DMS 273 (cell line): ENCODE measurements around the gene CTAGE6.
"Not testable (repeated sequence)": the region's sequence is repeated elsewhere in the genome, so short reads cannot be mapped to it uniquely, and the experiment has no call there.

Experiments used
- DNase-seq: peaks from one replicate; lab custom pipeline; 2025; ENCODE audit not compliant: unreplicated experiment; lab: John Stamatoyannopoulos, UW

The CTAGE6 gene, protein sequence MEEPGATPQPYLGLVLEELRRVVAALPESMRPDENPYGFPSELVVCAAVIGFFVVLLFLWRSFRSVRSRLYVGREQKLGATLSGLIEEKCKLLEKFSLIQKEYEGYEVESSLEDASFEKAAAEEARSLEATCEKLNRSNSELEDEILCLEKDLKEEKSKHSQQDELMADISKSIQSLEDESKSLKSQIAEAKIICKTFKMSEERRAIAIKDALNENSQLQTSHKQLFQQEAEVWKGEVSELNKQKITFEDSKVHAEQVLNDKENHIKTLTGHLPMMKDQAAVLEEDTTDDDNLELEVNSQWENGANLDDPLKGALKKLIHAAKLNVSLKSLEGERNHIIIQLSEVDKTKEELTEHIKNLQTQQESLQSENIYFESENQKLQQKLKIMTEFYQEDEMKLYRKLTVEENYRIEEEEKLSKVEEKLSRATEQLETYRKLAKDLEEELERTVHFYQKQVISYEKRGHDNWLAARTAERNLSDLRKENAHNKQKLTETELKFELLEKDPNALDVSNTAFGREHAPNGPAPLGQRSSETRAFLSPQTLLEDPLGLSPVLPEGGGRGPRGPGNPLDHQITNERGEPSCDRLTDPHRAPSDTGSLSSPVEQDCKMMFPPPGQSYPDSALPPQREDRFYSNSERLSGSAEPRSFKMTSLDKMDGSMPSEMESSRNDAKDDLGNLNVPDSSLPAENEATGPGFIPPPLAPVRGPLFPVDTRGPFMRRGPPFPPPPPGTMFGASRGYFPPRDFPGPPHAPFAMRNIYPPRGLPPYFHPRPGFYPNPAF

DNA sequence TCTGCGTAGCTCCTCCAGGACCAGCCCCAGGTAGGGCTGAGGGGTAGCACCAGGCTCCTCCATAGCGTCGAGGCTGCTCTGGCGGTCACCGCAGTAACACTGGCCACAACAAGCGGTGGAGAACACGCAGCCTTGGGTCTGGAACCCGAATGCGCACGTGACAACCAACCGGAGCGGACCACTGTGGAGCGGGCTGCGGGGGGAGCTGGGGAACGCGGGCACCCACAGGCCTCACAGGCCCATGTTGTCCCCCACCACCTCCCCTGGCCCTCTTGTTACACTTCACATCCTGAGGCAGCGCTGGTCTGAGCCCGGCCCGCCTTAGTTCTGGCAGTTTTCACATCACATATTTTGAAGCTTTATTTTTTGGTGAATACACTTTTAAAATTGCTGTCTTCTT lies at the start of gene CTAGE6:
TSS of gene CTAGE6 (minus strand) at position 101 of the 400 bp plus-strand sequence. CDS start at position 63, 38 bp downstream.
- DNase-seq = not testable (repeated sequence)

DNA sequence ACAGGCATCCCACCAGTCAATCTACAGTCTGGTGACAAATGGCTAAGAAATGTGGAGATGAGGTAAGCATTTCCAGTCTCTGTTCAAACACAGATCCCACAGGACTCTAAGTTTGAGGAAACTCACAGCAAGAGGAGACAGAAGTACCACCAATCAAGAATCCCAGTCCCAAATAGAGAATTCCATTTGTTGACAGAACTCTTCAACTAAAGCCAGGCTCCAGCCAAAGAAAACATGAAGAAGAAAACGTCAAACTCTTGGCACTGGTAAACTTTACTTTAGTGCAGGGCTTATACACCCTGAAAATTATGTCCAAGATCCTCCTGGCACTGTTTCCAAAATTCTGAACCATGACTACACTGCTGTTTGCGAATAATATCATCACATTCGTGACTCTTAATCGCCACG lies 49.2 kb upstream of the CTAGE6 start:
- DNase-seq = not testable (repeated sequence)

DNA sequence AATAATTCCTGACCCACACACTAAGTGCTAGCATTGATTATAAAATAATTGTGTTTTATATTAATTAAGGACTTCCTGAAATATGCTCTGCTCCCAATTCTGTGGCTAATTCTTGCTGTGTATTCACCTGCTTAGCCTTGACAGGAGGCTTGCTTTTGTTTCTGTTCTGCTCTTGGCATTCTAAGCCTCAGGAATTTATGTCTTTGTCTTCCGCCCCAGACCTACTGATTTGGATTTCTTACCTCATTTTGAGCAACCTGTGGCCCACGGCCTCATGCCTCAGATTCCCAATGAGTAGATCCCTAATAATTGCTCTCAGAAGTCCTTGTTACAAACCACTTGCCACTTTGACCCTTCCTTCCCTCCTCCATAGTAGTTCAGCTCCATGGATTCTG lies 40.4 kb upstream of the CTAGE6 start:
- not testable (repeated sequence) for DNase-seq

GRCh38 chr7:143797119-143797895 lies 39.8 kb upstream of the CTAGE6 start:
- not testable (repeated sequence) for DNase-seq

DNA sequence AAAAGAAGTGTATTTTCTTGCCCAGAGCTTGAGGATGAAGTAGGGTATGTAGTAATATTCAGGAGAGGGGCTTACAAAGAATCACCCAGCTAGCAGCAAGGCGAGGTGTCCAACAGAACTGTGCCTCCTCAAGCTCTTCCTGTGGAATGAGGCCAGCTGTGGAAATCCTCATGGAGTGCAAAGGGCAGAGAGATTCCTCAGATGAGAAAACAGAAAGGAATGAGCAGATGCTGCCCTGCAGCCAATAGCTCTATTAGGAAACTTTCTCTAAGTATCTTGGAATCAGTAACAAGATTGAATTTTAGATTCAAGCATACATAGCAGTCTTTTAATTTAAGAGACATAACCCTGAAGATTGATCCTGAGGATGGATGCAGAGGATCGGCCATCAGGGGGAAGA lies 38.2 kb upstream of the CTAGE6 start:
- not testable (repeated sequence) for DNase-seq

DNA sequence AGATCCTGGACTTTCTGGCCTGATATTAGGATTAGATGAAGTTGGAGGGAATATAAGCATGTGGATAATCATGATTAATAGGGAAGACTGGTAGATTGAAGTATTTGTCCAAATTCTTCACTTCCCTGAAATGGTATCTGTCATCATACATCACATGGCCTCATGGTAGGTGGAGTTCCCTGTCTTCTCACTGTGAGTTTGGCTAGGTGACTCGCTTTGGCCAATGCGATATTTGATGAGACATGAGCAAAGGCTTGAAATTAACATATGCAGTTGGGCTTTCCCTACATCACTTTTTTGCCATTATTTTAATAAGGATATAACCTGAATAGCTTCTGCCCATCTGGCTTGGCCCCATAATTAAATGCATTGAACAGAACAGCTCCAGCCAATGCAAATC lies 35.1 kb upstream of the CTAGE6 start:
- not testable (repeated sequence) for DNase-seq

DNA sequence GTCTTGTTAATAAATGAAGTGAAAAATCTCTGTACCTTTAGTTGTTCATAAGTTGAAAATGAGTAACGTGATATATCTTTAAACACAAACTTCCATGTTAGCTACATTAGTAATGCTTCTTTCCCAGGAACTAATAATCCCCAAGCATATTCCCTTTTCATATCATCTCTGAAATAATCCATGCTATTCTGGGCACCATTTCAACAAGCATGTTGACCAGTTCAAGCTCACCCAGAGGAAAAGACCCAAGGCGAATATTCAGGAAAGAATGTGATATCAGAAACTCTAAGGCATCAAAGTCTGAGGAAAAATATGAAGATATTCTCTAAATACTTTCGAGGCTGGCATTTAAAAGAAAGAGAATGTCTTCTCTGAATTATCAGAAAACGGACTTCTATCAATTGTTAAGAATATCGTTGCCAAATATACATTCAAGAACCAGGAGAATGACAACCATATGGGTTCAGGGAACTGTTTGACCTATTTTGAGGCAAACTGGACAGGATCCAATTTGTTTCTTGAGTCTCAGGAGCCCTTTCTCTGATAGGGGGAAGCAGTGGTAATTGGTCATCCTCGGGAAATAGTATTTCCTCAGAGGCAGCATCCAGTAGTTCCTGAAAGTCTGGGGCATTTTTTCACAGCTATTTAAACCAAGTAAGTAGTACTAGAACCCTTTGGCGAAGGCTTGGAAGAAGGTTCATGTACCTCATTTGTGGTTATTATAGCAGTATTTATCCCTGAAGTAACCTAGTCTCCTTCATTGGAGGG lies 28.1 kb upstream of the CTAGE6 start:
- DNase-seq = not testable (repeated sequence)

GRCh38 chr7:143779591-143779990 lies 22.1 kb upstream of the CTAGE6 start:
- not testable (repeated sequence) for DNase-seq

GRCh38 chr7:143772738-143773468 lies 15.4 kb upstream of the CTAGE6 start:
- DNase-seq = not testable (repeated sequence)

DNA sequence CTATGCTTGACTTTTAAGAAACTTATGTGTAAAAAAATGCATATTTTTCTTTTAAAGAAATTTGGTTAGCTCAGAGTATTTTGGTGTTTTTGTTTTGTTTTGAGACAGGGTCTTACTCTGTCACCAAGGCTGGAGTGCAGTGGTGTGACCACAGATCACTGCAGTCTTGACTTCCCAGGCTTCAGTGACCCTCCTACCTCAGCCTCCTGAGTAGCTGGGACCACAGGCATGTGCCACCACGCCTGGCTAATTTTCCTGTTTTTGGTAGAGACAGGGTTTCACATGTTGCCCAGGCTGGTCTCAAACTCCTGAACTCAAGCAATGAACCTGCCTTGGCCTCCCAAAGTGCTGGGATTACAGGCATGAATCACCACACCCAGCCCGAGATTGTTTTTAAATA lies 10.0 kb upstream of the CTAGE6 start:
- not testable (repeated sequence) for DNase-seq

DNA sequence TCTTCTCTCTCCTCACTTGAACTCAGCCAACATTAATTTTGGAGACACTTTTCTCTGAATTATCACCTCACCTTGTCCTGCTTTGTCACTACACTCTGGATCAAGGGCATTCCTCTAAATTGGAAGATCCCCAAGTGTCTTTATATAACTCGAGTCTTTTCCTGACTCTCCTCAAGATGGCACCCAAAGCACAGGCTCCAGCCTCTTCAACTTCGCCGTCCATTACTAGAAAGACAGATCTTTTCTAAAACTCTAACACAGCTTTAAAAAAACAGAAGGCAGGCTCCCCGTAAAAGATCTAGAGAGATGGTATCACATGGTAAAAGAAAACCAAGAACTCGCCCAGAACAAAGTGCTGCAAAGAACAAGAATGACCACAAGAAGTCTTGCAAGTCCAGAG lies 8.2 kb upstream of the CTAGE6 start:
- not testable (repeated sequence) for DNase-seq

DNA sequence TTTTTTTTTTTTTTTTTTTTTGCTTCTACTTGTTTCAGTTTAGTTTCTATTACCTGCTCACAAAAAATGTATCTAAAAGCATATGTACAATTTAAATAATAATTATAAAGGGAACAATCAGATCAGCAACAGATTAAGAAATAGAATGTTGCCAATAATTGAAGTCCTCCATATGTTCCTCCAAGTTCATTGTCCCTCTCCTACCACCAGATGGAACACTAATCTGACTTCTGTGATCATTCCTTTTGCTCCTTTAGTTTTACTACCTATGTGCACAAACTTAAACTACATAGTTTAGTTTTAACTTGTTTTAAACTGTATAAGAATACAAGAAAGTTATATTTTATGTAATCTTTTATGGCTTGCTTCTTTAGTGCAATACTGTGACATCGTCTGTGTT lies 5.6 kb upstream of the CTAGE6 start:
- DNase-seq = not testable (repeated sequence)

GRCh38 chr7:143745340-143745739 lies 12.2 kb downstream of the CTAGE6 start:
- not testable (repeated sequence) for DNase-seq

DNA sequence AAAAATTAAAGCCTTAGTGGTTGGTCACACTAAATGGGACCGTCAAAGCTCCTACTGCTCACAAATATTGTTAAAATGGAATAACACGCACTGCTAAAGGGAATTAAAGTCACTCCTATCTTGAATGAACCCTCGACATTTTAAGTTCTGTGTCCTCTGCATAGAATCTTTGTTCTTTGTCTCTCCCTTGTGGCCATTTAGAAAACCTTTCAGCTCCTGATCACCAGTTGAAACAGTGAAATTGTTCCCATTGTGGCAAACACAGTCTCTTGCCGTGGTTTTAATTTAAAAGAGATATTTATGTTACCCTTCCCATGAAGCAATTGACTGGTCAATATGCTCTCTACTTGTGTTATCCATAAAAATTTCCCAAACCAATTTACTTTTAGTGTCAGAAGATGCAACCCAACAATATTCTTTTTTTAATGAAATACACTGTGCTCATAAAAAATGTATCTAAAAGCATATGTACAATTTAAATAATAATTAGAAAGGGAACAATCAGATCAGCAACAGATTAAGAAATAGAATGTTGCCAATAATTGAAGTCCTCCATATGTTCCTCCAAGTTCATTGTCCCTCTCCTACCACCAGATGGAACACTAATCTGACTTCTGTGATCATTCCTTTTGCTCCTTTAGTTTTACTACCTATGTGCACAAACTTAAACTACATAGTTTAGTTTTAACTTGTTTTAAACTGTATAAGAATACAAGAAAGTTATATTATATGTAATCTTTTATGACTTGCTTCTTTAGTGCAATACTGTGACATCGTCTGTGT lies 20.3 kb downstream of the CTAGE6 start:
- peak; percentile 43 for DNase-seq

GRCh38 chr7:143735962-143736361 lies 21.5 kb downstream of the CTAGE6 start:
- DNase-seq = no peak

DNA sequence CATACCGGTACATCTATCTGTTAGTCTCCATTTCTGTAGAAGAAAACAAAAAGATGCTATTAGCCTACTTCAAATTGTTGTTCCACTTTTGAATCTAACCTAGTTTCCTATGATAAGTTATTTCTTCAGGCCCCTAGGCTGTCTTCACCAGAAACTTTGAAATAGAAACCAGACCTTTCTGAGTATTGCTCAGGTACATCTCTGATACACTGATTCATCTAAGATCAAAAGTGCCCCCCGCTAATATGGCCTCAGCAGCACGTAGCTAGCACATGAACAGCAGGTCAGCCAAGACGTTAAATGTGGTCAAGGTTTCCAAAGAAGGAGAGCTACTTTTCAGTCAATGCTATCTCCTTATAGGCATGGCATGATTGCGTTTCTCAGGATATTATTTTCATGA lies 23.6 kb downstream of the CTAGE6 start:
- no peak for DNase-seq

- no peak for DNase-seq
These were observed 29.1 kb downstream of the CTAGE6 start for GRCh38 chr7:143728333-143728862.

DNA sequence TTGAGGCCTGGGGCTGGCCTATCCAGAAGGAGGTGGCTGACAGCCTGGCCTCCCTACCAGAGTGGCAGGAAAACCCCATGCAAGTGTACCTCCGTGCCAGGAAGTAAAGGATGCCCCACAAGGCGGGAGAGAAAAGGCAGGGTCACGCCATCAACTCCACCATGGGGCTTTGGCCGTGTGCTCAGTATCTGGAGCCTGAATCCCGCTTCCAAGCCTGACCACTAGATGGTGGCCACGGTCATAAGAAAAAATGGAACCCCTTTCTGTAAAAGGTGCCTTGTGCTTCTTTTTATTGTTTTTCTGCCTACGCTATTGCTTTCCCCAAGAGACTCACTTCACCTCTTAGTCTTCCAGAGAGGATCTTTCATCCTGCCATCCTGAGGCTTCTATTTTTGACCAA lies 29.9 kb downstream of the CTAGE6 start:
- DNase-seq = not testable (repeated sequence)

- not testable (repeated sequence) for DNase-seq
These were observed 31.4 kb downstream of the CTAGE6 start for GRCh38 chr7:143726143-143726542.
